Retinal pigment epithelial cell (primary cell): Measurements from ENCODE around the gene BACH1.

ENCODE experiments used
- DNase-seq: peaks from one replicate; pipeline ENCODE4 v3.0.0-alpha.2; 2010; ENCODE audit warnings: low read depth
- H3K4me3 ChIP-seq: 2 replicates; pipeline ENCODE4 v1.5.1; 2011; ENCODE audit warnings: mild to moderate bottlenecking, low read length, control low read depth, moderate library complexity
- TF ChIP-seq, protein P1 (sequence below): conservative IDR thresholded peaks from 2 replicates; pipeline ENCODE4 v1.5.1; 2011; ENCODE audit warnings: low read depth, low read length, control low read depth, inconsistent platforms

The BACH1 gene

DNA sequence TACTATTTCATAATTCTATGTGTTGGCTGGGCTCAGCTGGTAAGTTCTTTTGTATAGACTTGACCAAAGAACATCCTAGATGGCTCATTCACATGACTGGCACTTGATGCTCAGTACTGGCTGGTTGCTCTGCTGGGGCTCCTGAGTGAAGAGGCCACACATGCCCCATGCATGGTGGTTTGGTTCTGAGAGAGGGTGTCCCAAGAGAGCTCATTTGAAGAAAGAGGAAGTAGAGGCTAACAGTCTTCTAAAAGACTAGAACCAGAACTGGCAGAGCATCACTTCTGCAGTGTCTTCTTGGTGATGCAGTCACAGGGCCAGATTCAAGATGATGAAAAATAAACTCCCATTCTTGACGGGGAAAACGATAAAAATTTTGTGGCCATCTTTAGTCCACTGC is 5.2 kb upstream of the BACH1 start:
- H3K4me3 ChIP-seq, result no peak overlapping the region
- TF ChIP-seq, protein P1, sequence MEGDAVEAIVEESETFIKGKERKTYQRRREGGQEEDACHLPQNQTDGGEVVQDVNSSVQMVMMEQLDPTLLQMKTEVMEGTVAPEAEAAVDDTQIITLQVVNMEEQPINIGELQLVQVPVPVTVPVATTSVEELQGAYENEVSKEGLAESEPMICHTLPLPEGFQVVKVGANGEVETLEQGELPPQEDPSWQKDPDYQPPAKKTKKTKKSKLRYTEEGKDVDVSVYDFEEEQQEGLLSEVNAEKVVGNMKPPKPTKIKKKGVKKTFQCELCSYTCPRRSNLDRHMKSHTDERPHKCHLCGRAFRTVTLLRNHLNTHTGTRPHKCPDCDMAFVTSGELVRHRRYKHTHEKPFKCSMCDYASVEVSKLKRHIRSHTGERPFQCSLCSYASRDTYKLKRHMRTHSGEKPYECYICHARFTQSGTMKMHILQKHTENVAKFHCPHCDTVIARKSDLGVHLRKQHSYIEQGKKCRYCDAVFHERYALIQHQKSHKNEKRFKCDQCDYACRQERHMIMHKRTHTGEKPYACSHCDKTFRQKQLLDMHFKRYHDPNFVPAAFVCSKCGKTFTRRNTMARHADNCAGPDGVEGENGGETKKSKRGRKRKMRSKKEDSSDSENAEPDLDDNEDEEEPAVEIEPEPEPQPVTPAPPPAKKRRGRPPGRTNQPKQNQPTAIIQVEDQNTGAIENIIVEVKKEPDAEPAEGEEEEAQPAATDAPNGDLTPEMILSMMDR, result no peak
- no peak for DNase-seq

DNA sequence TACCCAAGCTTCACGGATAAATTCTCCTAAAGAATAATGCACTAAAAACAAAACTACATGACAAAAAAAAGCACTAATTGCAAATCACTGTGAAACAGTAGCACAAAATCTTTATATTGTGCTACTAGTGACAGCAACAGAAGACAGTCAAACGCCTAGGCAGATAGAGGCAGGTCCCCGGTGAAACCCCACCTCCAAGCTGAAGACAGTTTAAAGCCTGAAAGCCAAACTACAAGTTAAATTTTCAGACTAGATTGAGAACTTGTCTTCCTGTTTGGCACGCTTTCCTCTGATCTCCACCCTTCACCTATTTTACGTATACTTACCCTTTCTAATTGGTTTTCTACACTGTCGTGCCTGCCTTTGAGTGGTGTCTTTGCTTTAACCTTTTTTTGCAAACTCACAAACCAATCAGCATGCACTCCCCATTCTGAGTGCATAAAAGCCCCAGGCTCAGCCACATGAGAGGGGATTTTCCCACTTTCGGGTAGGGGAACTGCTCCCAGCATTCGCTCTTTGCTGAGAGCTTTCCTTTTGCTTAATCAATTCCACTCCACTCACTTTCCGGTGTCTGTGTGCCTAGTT is 3.6 kb upstream of the BACH1 start:
- H3K4me3 ChIP-seq, result no peak overlapping the region
- TF ChIP-seq, protein P1, result no peak
- DNase-seq, result no peak

DNA sequence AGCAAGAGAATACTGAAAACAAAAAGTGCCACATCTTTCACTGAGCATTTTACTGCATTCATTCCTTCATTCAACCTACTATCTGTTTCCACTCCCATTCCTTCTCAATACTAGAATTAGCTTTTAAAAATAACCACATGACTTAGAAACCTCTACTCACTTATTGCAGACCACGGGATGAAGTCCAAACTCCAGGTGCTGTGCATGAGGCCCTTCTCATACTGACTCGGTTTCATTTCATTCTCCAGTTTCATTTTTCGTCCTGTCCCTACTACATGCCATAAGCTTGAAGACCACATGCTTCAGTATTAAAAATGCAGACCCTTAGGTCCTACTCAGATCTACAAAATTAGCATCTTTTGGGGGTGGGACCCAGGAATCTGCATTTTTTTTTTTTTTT is 2.3 kb upstream of the BACH1 start:
- H3K4me3 ChIP-seq, result no peak overlapping the region
- no peak for DNase-seq
- TF ChIP-seq, protein P1, result no peak

DNA sequence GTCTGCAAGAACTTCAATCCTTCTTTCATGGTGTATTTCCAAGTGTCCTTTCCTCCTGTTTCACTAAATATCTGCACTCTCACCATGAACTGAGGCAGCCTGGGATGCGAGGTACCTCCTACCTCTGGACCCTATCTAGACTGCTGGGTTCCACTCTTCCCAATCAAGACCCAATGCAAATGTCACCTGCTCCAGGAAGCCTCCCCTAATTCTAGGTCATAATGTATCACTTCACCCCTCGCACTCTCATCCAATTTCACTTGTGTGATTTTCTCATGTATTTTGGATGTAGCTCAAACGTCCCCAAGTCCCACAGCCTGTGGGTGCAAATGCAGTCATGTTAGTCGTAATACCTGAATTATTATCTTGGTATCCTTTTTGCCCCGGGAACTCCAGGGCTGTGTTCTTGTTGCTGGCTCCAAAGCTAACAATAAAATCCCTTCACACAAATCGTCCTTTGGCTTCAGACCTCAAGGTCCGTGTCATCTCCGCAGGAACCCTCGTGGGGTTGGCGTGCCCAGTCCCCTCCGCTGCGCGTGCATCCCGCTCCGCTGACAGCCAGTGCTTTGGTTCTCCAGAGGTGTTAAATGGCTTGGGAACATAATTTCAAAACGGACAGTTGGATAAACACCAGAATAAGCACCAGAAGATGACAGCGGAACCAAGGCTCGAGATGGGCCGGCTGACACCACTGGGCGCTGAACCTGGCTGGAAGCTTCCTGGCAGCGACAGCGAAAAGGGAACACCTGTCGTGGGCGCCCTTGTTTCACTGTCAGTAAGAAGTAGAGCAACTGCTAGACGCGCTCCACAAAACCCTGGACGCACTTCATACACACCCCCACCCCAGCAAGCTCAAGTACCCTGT is 1.0 kb upstream of the BACH1 start:
- TF ChIP-seq, protein P1, result no peak
- peak overlapping the region; percentile 40 for H3K4me3 ChIP-seq
- no peak for DNase-seq

DNA sequence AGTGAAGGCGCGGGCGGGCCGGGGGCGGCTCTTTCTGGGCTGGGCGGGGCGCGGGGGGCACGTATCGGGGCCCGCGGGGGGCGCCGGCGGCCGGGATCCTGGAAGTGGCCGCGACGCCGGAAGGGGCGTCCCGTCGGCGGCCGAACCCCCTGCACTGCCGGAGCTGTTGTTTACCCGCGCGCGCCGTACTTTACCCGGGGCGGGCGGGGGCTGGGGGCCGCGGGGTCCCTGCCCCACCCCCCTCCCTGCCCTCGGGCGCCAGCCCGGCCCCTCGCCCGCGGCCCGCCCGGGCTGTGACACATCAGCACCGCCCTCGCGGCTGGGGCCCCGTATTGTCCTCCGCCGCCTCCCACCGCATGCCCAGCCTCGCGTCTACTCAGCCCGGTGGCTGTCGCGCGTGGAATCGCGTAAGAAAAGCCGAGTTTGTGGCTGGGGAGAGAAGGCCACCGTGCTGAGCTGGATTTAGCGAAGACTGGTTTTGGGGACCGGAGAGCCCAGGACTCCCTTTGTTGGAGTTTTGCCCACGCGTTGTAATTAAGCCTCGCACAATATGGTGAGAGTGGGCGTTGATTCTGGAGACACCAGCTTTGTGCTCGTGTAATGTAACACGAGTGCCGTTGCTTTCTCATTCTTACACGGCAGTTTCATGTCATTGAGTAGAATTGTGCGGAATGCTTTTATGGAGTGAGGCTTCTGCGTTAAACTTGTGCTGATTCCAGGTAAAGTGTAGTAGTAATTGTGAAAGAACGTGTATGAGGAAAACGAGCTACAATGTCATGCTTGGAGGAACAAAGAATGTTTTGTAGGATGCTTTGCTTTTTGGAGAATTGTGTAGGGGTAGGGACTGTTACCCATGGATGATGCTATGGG is 559 bp downstream of the BACH1 start:
- no peak for DNase-seq
- H3K4me3 ChIP-seq, result peak overlapping the region; percentile 68
- TF ChIP-seq, protein P1, result no peak

DNA sequence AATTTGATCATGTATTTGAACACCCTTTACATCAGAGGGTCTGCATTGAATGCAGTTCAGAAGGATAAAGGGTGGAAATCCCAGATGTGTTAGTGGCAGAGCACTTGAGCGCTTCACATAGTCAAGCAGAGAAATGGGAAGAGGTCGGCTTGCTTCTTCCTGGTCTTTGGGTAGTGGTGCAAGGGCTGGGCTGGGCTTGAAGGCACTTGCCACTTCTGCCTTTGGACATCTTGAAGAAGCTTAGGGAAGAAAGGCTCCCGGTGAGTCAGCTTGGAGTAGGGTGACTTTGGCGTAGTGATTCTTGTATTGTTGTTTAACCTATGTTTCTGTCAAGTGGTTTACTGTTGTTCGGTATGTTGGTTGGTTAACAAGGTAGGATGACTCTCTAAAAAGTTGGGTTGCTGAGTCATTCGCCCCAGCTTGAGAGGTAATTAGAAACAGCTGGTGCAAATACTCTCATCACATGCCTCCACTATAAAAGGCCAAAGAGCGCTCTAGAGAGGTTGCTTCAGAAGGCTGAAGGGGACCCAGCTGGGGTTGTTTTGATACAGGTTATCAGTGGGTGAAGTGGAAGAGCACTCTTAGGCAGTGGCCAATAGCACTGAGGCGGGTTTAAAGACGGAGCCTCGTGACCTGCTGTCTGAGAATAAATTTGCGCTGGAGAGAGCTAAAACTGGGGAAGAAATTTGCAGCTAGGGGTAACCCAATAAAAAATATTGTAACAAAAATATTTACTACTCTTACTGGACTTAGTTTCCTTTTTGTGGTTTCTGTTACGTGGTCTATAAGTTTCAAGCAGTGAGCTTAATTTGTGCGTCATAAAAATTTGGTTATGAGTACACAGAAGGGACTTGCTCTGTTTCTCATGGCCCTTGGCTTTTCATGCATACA is 1.4 kb downstream of the BACH1 start:
- DNase-seq, result peak; percentile 55
- peak overlapping the region; percentile 68 for H3K4me3 ChIP-seq
- TF ChIP-seq, protein P1, result no peak
